HepG2 (cell line): ENCODE data around the gene SAP130.

Experiments
- ATF3 ChIP-seq: sonication (generic); formaldehyde crosslinking; IDR thresholded peaks from 2 replicates; pipeline ENCODE4 v1.4.0; 2020; ENCODE audit warnings: missing genetic modification reagents
- BCLAF1 ChIP-seq: fragments of 450-650 bp; IDR thresholded peaks from 2 replicates; pipeline ENCODE4 v1.6.1; 2017; ENCODE audit warnings: mild to moderate bottlenecking
- CTCF ChIP-seq: sonication (generic); formaldehyde crosslinking; IDR thresholded peaks from 2 replicates; pipeline ENCODE4 v1.5.0; 2020; ENCODE audit warnings: mild to moderate bottlenecking, missing genetic modification reagents, moderate library complexity
- DNMT3B ChIP-seq: conservative IDR thresholded peaks from 2 replicates; pipeline ENCODE4 v1.6.1; 2016; ENCODE audit warnings: missing biosample characterization, control low read depth
- IRF2 ChIP-seq: IDR thresholded peaks from 2 replicates; pipeline ENCODE4 v1.6.1; 2018; ENCODE audit warnings: missing genetic modification reagents, missing compliant biosample characterization
- MAX ChIP-seq: IDR thresholded peaks from 2 replicates; pipeline ENCODE4 v1.6.1; 2012; ENCODE audit warnings: inconsistent platforms
- ZFP82 ChIP-seq: sonication (generic); formaldehyde crosslinking; IDR thresholded peaks from 2 replicates; pipeline ENCODE4 v1.5.1; 2020; ENCODE audit warnings: mild to moderate bottlenecking, missing genetic modification reagents, borderline replicate concordance
- ZNF431 ChIP-seq: sonication (generic); formaldehyde crosslinking; IDR thresholded peaks from 2 replicates; pipeline ENCODE4 v1.9.0; 2022; ENCODE audit warnings: missing genetic modification reagents, low read depth, mild to moderate bottlenecking, borderline replicate concordance
- ZNF556 ChIP-seq: sonication (generic); formaldehyde crosslinking; IDR thresholded peaks from 2 replicates; pipeline ENCODE4 v1.4.0; 2020; ENCODE audit warnings: mild to moderate bottlenecking, missing genetic modification reagents, borderline replicate concordance
- ZNF605 ChIP-seq: sonication (generic); formaldehyde crosslinking; IDR thresholded peaks from 2 replicates; pipeline ENCODE4 v1.8.0; 2022; ENCODE audit warnings: mild to moderate bottlenecking, missing genetic modification reagents

- TF ChIP-seq ATF3 (CRISPR knock-in tag) (no peak), ZNF431 (CRISPR knock-in tag) (no peak), DNMT3B (CRISPR knock-in tag) (no peak), CTCF (CRISPR knock-in tag) (no peak), ZNF556 (CRISPR knock-in tag) (no peak), ZNF605 (CRISPR knock-in tag) (no peak), IRF2 (CRISPR knock-in tag) (no peak), BCLAF1 (no peak), MAX (no peak), ZFP82 (CRISPR knock-in tag) (no peak)
These were observed 19.7 kb downstream of the SAP130 start for GRCh38 chr2:128008074-128008672.
